DMS 273 (cell line): Measurements from ENCODE around the gene ADSL.
"Not testable (repeated sequence)": the region's sequence is repeated elsewhere in the genome, so short reads cannot be mapped to it uniquely, and the experiment has no call there.

Experiments
- DNase-seq: peaks from one replicate; lab custom pipeline; 2025; ENCODE audit not compliant: unreplicated experiment; lab: John Stamatoyannopoulos, UW

ADSL gene

GRCh38 chr22:40346185-40347118 is at the start of gene ADSL:
Gene ADSL (plus strand): TSS chr22:40346500. CDS start chr22:40346559, 59 bp downstream.
- peak; percentile 90 for DNase-seq

- no peak for DNase-seq
Observed at GRCh38 chr22:40300316-40300715, 46.0 kb upstream of the ADSL start.

- DNase-seq, result no peak
Observed at GRCh38 chr22:40300884-40301672, 45.2 kb upstream of the ADSL start.

GRCh38 chr22:40302149-40302548 is 44.2 kb upstream of the ADSL start:
- DNase-seq, result no peak

- DNase-seq, result no peak
Observed at GRCh38 chr22:40305625-40306024, 40.7 kb upstream of the ADSL start.

- no peak for DNase-seq
Observed at GRCh38 chr22:40308999-40309573, 37.2 kb upstream of the ADSL start.

- no peak for DNase-seq
Observed at GRCh38 chr22:40309631-40310030, 36.7 kb upstream of the ADSL start.

GRCh38 chr22:40310081-40310767 is 36.1 kb upstream of the ADSL start:
- DNase-seq, result no peak

- no peak for DNase-seq
Observed at GRCh38 chr22:40310768-40311120, 35.6 kb upstream of the ADSL start.

- not testable (repeated sequence) for DNase-seq
Observed at GRCh38 chr22:40311646-40312045, 34.7 kb upstream of the ADSL start.

GRCh38 chr22:40312050-40312449 is 34.2 kb upstream of the ADSL start:
- DNase-seq, result no peak

GRCh38 chr22:40313007-40313406 is 33.3 kb upstream of the ADSL start:
- DNase-seq, result no peak

- no peak for DNase-seq
Observed at GRCh38 chr22:40314041-40314440, 32.3 kb upstream of the ADSL start.

GRCh38 chr22:40320687-40321086 is 25.6 kb upstream of the ADSL start:
- no peak for DNase-seq

- no peak for DNase-seq
Observed at GRCh38 chr22:40322021-40322420, 24.3 kb upstream of the ADSL start.

- no peak for DNase-seq
Observed at GRCh38 chr22:40322818-40323447, 23.4 kb upstream of the ADSL start.

- DNase-seq, result no peak
Observed at GRCh38 chr22:40323681-40324171, 22.6 kb upstream of the ADSL start.

GRCh38 chr22:40324468-40325305 is 21.6 kb upstream of the ADSL start:
- no peak for DNase-seq

GRCh38 chr22:40325315-40325714 is 21.0 kb upstream of the ADSL start:
- no peak for DNase-seq
